Activated T-cell treated with anti-CD3 and anti-CD28 coated beads, Interleukin-2, amount 50 U/mL, for 48 hours (primary cell): ENCODE measurements around the gene NAGLU.
"Not testable (repeated sequence)": the region's sequence is repeated elsewhere in the genome, so short reads cannot be mapped to it uniquely, and the experiment has no call there.

Experiments used
- DNase-seq, 2 experiments: peaks; one replicate each; pipeline ENCODE4 v3.0.0-alpha.2; 2020

Gene NAGLU

GRCh38 chr17:42545755-42546505 is 9.9 kb downstream of the NAGLU start:
- DNase-seq = not testable (repeated sequence)

GRCh38 chr17:42547001-42547461 is 11.0 kb downstream of the NAGLU start:
- DNase-seq = no peak

GRCh38 chr17:42547698-42548069 is 11.6 kb downstream of the NAGLU start:
- no peak for DNase-seq

- DNase-seq = peak; percentile 88 to 90
Observed at GRCh38 chr17:42548070-42548837, 12.2 kb downstream of the NAGLU start.

- no peak for DNase-seq
Observed at GRCh38 chr17:42548993-42549755, 13.1 kb downstream of the NAGLU start.

GRCh38 chr17:42552736-42553135 is 16.7 kb downstream of the NAGLU start, which contains the start of gene HSD17B1:
Gene HSD17B1, plus strand, starts transcription at chr17:42552923. Its CDS starts 11 bp downstream, at chr17:42552934.
- DNase-seq = not testable (repeated sequence)

- no peak for DNase-seq
Observed at GRCh38 chr17:42553161-42553818, 17.2 kb downstream of the NAGLU start.

GRCh38 chr17:42553866-42554249 is 17.8 kb downstream of the NAGLU start:
- DNase-seq = peak; percentile 53 to 55

GRCh38 chr17:42554250-42555121 is 18.4 kb downstream of the NAGLU start:
- DNase-seq = peak; percentile 82 to 87

GRCh38 chr17:42555122-42555622 is 19.1 kb downstream of the NAGLU start:
- no peak for DNase-seq

- not testable (repeated sequence) for DNase-seq
Observed at GRCh38 chr17:42555961-42556617, 20.0 kb downstream of the NAGLU start.

GRCh38 chr17:42559075-42559474 is 23.0 kb downstream of the NAGLU start:
- DNase-seq = no peak

GRCh38 chr17:42560246-42560645 is 24.2 kb downstream of the NAGLU start:
- no peak for DNase-seq

GRCh38 chr17:42561897-42562387 is 25.9 kb downstream of the NAGLU start, which contains the start of gene COASY:
Gene COASY, plus strand, starts transcription at chr17:42562148. Its CDS starts 475 bp downstream, at chr17:42562623.
- DNase-seq = peak; percentile 96

GRCh38 chr17:42562388-42563142 is 26.5 kb downstream of the NAGLU start:
- DNase-seq = peak in 1 of 2 experiments; percentile 46

- no peak for DNase-seq
Observed at GRCh38 chr17:42563143-42563509, 27.1 kb downstream of the NAGLU start.

GRCh38 chr17:42563543-42563942 is 27.5 kb downstream of the NAGLU start:
- no peak for DNase-seq

- DNase-seq = no peak
Observed at GRCh38 chr17:42563950-42564349, 27.9 kb downstream of the NAGLU start.

- no peak for DNase-seq
Observed at GRCh38 chr17:42564815-42565522, 28.9 kb downstream of the NAGLU start.
